GM12872 (cell line): ENCODE measurements around the gene AP5M1.

Experiments
- TF ChIP-seq, protein P1 (sequence below): IDR thresholded peaks from 3 replicates; pipeline ENCODE4 v1.5.1; 2011; ENCODE audit warnings: low read depth, mild to moderate bottlenecking, low read length, moderate library complexity; ENCODE audit not compliant: insufficient read depth

Gene AP5M1, protein sequence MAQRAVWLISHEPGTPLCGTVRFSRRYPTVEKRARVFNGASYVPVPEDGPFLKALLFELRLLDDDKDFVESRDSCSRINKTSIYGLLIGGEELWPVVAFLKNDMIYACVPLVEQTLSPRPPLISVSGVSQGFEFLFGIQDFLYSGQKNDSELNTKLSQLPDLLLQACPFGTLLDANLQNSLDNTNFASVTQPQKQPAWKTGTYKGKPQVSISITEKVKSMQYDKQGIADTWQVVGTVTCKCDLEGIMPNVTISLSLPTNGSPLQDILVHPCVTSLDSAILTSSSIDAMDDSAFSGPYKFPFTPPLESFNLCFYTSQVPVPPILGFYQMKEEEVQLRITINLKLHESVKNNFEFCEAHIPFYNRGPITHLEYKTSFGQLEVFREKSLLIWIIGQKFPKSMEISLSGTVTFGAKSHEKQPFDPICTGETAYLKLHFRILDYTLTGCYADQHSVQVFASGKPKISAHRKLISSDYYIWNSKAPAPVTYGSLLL

DNA sequence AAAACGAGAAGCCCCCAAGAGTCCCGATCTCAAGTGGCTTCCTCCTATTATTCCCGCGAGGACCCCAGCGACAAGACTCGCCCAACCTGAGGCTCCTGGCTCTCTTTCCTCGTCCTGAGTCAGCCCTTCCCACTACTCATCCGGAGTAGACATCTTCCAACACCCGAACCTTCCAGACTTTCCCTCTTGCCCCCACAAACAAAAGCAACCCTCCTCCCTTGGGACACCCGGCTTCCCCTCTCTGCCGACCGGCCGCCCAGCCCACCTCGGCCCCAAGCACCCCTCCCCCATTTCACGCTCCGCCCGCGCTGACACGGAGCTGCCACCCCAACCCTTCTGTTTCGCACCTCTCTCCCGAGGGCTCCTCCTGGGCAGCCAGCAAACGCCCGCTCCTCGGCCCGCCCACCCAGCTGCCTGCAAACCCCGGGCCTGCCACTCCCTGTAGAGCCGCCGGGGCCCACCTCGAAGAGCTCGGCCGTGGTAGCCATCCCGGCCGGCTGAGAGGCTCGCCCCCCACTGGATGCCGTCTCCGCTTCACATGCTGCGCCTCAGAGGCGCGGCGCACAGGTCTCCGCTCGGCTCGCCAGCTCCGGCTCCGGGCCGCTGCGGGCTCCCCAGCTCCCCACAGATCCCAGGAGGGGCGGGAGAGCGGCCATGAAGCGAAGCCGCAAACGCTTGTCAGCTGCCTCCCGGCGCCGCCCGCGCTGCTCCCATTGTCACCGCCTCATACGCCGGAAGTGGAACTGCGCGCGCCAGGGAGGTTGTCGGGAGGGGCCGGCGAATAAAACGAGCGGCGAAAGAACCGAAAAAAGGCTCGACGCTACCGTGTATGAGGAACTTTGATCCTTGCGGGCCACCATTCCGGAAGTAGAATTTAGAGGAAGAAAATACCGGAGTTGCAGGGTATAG is at the start of gene AP5M1, which contains the start of gene EXOC5:
TSS of gene AP5M1 (plus strand) at position 811 of the 909 bp plus-strand sequence. CDS start 344 bp downstream, outside the sequence.
TSS of gene EXOC5 (minus strand) at position 745 of the 909 bp plus-strand sequence. CDS start at position 488, 257 bp downstream.
- TF ChIP-seq, protein P1, sequence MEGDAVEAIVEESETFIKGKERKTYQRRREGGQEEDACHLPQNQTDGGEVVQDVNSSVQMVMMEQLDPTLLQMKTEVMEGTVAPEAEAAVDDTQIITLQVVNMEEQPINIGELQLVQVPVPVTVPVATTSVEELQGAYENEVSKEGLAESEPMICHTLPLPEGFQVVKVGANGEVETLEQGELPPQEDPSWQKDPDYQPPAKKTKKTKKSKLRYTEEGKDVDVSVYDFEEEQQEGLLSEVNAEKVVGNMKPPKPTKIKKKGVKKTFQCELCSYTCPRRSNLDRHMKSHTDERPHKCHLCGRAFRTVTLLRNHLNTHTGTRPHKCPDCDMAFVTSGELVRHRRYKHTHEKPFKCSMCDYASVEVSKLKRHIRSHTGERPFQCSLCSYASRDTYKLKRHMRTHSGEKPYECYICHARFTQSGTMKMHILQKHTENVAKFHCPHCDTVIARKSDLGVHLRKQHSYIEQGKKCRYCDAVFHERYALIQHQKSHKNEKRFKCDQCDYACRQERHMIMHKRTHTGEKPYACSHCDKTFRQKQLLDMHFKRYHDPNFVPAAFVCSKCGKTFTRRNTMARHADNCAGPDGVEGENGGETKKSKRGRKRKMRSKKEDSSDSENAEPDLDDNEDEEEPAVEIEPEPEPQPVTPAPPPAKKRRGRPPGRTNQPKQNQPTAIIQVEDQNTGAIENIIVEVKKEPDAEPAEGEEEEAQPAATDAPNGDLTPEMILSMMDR = 0 out of 3 replicates have a peak, but pooled peaks have one; percentile 5

DNA sequence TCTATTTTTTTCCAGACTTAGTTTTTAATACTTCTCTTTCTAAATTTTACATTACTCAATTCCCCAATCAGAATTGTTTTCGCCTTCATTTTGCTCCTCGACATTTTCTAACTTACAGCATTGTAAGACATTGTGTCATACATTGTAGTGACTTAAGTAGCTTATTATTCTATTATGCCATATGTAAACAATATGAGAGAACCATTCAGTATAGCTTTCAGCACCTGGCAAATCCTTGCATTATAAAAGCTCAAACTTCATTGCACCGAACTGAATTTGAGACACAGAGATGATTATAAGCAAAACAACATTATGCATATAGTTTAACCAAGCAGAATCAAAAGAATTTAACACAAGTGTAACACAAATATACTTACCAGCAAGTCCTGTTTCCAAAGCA is 46.8 kb upstream of the AP5M1 start:
- TF ChIP-seq, protein P1 = no peak

DNA sequence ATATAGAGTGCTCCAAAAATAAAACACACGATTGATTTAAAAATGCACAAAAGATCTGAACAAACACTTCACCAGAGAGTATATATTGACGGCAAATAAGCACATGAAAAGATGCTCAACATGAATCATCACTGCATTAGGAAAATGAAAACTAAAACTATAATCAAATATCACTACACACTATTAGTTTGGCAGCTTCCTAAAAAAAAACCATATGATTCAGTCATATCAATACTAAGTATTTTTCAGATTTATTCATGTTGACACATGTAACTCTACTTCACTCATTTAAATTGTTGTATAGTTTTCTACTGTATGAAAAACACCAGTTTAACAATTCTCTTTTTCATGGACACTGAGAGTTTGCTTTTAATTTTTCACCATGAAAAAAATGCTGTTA is 41.7 kb upstream of the AP5M1 start:
- TF ChIP-seq, protein P1 = no peak

DNA sequence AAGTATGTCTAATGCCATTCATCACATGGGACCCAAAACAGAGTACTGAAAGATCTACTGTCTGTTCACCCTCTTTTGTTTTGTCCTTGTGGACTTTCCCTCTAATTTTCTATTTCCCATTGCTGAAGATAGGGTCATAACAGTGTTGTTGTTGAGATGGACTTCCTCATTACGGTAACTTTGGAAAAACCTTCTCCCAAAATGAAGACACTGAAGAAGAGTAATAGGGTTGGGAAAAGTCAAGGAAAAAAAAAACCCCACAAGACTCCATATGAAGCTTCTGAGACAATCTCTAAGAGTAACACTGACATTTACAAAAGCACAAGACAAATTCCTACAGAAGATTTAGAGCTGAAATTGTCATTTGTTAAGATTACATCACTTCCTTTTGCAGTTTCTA is 36.8 kb upstream of the AP5M1 start:
- TF ChIP-seq, protein P1 = no peak

DNA sequence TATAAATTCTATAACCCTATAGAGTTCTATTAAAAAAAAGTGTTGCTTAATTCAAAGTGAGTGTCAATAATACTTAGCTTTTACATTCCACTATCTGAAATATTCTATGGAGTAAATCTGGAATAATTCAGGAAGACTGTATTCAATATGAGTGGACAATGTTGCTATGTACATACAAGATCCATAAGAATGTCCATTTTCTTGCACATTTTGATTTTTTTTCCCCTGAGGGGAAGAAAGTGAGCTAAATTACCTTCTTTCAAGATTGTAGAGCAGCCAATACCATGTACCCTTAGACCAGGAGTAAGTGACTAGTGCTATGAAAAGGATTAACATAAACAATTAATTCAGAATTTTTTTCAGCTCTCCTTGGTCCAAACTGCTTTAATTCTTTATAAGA is 25.5 kb upstream of the AP5M1 start:
- TF ChIP-seq, protein P1 = no peak

DNA sequence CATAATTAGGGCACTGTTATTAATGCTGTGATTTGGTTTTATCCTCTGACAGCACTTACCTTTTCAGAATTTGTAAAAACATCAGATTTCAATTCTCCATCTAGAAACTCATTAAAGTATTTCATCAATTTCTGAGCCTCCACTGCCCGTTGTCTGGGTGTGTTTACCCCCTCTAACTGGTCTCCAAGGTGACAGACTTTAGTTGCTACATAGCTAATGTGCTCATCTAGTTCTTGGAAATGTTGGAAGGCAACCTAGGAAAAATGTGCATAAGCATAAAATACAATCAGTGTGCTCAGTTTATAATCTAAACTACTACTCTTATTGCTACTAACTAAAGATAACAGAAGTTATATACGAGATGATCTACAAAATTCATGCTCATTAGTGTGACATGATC is 24.7 kb upstream of the AP5M1 start:
- TF ChIP-seq, protein P1 = no peak

DNA sequence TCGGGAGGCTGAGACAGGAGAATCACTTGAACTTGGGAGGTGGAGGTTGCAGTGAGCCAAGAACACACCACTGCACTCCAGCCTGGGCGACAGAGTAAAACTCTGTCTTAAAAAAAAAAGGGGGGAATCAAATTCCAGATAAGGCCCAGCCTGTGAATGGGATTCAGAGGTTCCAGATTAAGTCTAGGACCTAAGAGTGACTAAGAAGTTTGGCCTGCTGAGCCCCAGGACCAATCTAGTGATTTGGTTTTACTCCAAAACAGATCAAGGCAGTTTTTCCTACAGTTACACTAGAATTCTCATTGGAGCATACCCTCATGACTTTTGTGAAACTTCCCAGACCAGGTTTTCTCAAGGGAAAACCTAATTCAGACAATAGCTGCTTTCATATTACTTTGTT is 22.8 kb upstream of the AP5M1 start:
- TF ChIP-seq, protein P1 = no peak
